Measurements from ENCODE around the gene DBT. TPM values are rescaled to one million over a fixed set of nuclear protein-coding genes. Genes with fewer than 3 reads are reported as not detected.

The DBT gene
- polyA plus RNA-seq, 1 donor (not counting 4 experiments of a cell fraction or from before 2014, with no cell fraction given) = 16.3 TPM

- H3K9me3 ChIP-seq (ENCODE audit: control insufficient read depth, low read depth, low read length) = no peaks in the 10 kb centered on the region
- no peaks in the 10 kb centered on the region for H3K36me3 ChIP-seq (ENCODE audit: control insufficient read depth in 2 of 2, extremely low read depth in 1 of 2, insufficient read depth in 2 of 2, low read length in 2 of 2)
- TF ChIP-seq EZH2 (IDR thresholded peaks at IDR 0.05; ENCODE audit: low read length) (no peak), CTCF (optimal IDR thresholded peaks at IDR 0.05 in 1 of 3, IDR thresholded peaks at IDR 0.05 in 1 of 3, conservative IDR thresholded peaks at IDR 0.05 in 1 of 3; ENCODE audit: extremely low read depth in 1 of 3, insufficient read depth in 2 of 3, low read length in 3 of 3) (no peak)
- DNase-seq (ENCODE audit: low read depth, low spot score) = no peak
- H2AFZ ChIP-seq (ENCODE audit: control insufficient read depth, low read length) = no peak overlapping the region
- dilution Hi-C loops (cut with MboI; ENCODE audit: extremely low pct_ligation_motif_present, low sequenced_read_pairs) = no loop called here
- H3K27ac ChIP-seq (ENCODE audit: control insufficient read depth, insufficient read depth, low read length) = no peak overlapping the region
- no peaks in the 10 kb centered on the region for H3K9me1 ChIP-seq (ENCODE audit: control insufficient read depth, extremely low read depth, insufficient read depth, low read length)
- H3K4me1 ChIP-seq (ENCODE audit: control insufficient read depth, extremely low read depth, insufficient read depth, low read length) = no peaks in the 10 kb centered on the region
- H4K20me1 ChIP-seq (ENCODE audit: control insufficient read depth, extremely low read depth, insufficient read depth, low read length) = no peaks in the 10 kb centered on the region
- H3K4me3 ChIP-seq (ENCODE audit: control insufficient read depth in 2 of 3, extremely low read depth in 1 of 3, insufficient read depth in 2 of 3, low read depth in 1 of 3, low read length in 3 of 3) = no peak overlapping the region
- FAIRE-seq = no peak
- no peaks in the 10 kb centered on the region for H3K27me3 ChIP-seq (ENCODE audit: control insufficient read depth, extremely low read depth, insufficient read depth, low read length)
- no peak overlapping the region for H3K4me2 ChIP-seq (ENCODE audit: control insufficient read depth, extremely low read depth, insufficient read depth, low read depth, low read length)
- no peak overlapping the region for H3K9ac ChIP-seq (ENCODE audit: control insufficient read depth, extremely low read depth, insufficient read depth, low read length)
- H3K79me2 ChIP-seq (ENCODE audit: control insufficient read depth, insufficient read depth, low read length) = no peaks in the 10 kb centered on the region
These were observed 72.2 kb downstream of the DBT start for GRCh38 chr1:100177295-100178041.

- no peaks in the 10 kb centered on the region for H4K20me1 ChIP-seq (ENCODE audit: control insufficient read depth, extremely low read depth, insufficient read depth, low read length)
- dilution Hi-C loops (cut with MboI; ENCODE audit: extremely low pct_ligation_motif_present, low sequenced_read_pairs) = no loop called here
These were observed 81.6 kb downstream of the DBT start for GRCh38 chr1:100168051-100168450.

More at GRCh38 chr1:100168051-100168450, 81.6 kb downstream of the DBT start:
- Histone ChIP-seq H3K4me2 (ENCODE audit: control insufficient read depth, extremely low read depth, insufficient read depth, low read depth, low read length) (no peak overlapping the region), H3K4me3 (ENCODE audit: control insufficient read depth in 2 of 3, extremely low read depth in 1 of 3, insufficient read depth in 2 of 3, low read depth in 1 of 3, low read length in 3 of 3) (no peak overlapping the region), H3K36me3 (ENCODE audit: control insufficient read depth in 2 of 2, extremely low read depth in 1 of 2, insufficient read depth in 2 of 2, low read length in 2 of 2) (no peaks in the 10 kb centered on the region), H3K9me3 (ENCODE audit: control insufficient read depth, low read depth, low read length) (no peaks in the 10 kb centered on the region), H3K4me1 (ENCODE audit: control insufficient read depth, extremely low read depth, insufficient read depth, low read length) (no peaks in the 10 kb centered on the region), H3K79me2 (ENCODE audit: control insufficient read depth, insufficient read depth, low read length) (no peaks in the 10 kb centered on the region), H2AFZ (ENCODE audit: control insufficient read depth, low read length) (no peak overlapping the region), H3K9ac (ENCODE audit: control insufficient read depth, extremely low read depth, insufficient read depth, low read length) (no peak overlapping the region), H3K27ac (ENCODE audit: control insufficient read depth, insufficient read depth, low read length) (no peak overlapping the region), H3K9me1 (ENCODE audit: control insufficient read depth, extremely low read depth, insufficient read depth, low read length) (no peaks in the 10 kb centered on the region), H3K27me3 (ENCODE audit: control insufficient read depth, extremely low read depth, insufficient read depth, low read length) (no peaks in the 10 kb centered on the region)
- FAIRE-seq (no peak), DNase-seq (ENCODE audit: low read depth, low spot score) (no peak)
- TF ChIP-seq CTCF (optimal IDR thresholded peaks at IDR 0.05 in 1 of 3, IDR thresholded peaks at IDR 0.05 in 1 of 3, conservative IDR thresholded peaks at IDR 0.05 in 1 of 3; ENCODE audit: extremely low read depth in 1 of 3, insufficient read depth in 2 of 3, low read length in 3 of 3) (no peak), EZH2 (IDR thresholded peaks at IDR 0.05; ENCODE audit: low read length) (no peak)

All from keratinocyte (primary cell).